Measurements from ENCODE around the gene TMEM87A. TPM values are rescaled to one million over a fixed set of nuclear protein-coding genes. Genes with fewer than 3 reads are reported as not detected.
"Not testable (repeated sequence)": the region's sequence is repeated elsewhere in the genome, so short reads cannot be mapped to it uniquely, and the experiment has no call there.

The TMEM87A gene, protein sequence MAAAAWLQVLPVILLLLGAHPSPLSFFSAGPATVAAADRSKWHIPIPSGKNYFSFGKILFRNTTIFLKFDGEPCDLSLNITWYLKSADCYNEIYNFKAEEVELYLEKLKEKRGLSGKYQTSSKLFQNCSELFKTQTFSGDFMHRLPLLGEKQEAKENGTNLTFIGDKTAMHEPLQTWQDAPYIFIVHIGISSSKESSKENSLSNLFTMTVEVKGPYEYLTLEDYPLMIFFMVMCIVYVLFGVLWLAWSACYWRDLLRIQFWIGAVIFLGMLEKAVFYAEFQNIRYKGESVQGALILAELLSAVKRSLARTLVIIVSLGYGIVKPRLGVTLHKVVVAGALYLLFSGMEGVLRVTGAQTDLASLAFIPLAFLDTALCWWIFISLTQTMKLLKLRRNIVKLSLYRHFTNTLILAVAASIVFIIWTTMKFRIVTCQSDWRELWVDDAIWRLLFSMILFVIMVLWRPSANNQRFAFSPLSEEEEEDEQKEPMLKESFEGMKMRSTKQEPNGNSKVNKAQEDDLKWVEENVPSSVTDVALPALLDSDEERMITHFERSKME
- 79.1 TPM for total RNA-seq

DNA sequence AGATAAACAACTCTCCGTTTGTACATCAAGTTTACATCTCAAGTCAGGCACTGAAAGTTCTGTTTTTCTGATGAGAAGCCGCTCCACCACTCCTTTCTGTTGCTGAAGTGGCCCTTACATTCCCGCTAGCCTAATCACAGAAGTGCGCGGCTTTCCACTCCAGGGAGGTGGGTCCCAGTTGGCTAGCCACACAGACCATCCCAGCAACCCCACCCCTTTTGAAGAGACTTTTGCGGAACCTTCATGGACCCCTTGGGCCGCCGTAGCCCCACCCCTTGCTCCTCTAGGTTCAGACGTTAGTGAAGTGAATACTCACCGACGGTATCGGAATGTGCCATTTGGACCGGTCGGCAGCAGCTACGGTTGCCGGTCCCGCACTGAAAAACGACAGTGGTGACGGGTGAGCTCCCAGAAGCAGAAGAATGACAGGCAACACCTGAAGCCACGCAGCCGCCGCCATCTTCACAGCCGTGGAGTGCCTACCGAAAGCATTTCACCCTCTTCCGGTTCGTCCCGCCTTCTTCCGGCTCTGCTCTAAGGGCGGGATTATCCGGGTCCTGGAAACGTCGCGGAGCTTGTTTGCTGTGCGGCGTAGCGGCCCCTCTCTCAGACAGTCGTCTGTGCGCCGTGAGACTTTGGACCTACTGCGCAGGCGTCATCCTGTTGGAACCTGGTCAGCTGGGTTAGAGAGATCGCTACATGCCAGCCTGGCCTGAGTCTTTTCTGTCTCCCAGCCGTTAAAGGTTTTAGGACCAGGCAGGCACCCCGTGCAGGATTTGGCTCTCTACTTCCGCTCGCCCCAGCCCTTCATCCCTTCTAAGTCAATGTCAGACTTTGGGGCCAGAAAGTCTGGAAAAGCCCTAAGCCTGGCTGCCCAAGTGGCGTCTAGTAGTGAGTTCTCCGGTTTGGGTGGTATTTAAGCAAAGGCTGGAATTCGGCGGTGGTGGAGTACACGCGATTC is at the start of gene TMEM87A, which contains the start of gene GANC:
Gene TMEM87A, minus strand, starts transcription at position 495 of the 961 bp plus-strand sequence. Its CDS starts 35 bp downstream, at position 460.
Gene GANC, plus strand, starts transcription at position 263 of the 961 bp plus-strand sequence. CDS start 1,281 bp downstream, outside the sequence.
- peak; percentile 100 for DNase-seq

DNA sequence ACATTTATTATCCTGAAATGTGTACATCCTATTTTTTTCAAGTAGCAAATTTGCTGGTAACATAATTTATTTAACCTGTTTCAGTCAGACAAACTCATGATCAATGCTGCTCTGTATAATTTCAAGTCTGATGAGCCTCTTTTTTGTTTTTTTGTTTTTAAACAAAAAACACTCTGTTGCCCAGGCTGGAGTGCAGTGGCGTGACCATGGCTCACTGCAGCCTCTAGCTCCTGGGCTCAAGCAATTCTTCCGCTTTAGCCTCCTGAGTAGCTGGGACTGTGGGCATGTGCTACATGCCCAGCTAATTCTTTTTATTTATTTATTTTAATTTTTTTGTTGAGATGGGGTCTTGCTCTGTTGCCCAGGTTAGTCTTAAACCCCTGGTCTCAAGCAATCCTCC is 46.0 kb upstream of the TMEM87A start:
- DNase-seq: no peak

DNA sequence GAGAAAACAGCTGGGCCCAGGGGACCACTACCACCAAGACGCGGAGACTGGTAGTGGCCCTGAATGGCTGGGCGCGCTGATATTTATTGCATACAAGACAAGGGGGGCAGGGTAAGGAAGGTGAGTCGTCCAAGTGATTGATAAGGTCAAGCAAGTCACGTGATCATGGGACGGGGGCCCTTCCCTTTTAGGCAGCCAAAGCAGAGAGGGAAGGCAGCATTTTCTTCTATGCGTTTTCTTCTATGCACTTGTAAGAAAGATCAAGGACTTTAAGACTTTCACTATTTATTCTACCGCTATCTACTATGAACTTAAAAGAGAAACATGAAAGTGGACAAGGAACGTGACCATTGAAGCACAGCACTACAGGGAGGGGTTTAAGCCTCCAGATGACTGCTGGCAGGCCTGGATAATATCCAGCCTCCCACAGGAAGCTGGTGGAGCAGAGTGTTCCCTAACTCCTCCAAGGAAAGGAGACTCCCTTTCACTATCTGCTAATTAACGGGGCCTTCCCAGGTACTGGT is 43.1 kb upstream of the TMEM87A start:
- DNase-seq: not testable (repeated sequence)

DNA sequence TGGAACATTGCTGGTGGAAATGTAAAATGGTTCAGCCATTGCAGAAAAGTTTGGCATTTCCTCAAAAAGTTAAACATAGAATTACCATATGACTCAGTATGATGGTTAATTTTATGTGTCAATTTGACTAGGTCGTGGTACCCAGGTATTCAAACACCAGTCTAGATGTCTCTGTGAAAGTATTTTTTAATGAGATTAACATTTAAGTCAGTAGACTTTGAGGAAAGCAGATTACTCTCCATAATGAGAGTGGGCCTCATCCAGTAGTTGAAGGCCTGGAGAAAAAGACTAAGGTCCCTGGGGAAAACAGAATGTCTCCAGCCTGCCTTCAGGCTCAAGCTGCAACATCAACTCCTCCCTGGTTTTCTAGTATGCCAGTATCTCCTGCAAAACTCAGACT is 42.3 kb upstream of the TMEM87A start:
- DNase-seq: no peak

DNA sequence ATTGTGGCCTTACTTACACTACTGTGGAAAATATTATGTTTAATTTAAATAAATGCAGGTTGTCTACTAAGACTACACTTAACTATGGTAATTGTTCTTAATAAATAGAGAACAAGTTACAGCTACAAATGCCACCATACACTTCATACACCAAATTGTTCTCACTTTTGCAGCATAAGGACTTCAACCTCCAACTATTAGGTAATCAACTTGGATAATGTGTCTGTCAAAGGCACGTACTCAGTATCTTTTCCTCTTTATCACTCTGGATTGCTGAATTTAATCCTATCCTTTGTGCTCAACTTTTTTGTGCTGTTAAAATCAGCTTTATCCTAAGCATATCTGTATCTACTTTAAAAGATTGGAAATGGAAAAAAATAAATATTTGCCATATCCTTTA is 41.6 kb upstream of the TMEM87A start:
- DNase-seq: no peak

DNA sequence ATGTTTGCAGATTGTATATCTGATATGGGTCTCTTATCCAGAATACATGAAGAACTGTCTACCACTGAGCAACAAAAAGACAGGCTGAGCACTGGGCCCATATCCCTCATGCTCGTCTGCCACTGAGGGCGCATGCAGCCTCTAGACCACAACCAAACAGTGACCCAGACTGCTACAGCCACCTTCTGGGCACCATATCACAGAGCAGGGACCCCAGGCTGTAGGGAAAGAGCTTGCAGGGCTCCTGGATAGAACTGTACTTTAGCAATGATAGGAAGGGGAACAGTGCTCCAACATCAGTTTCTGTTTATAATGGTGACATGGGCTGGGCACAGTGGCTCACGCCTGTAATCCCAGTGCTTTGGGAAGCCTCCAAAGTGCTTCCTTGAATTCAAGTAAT is 40.2 kb upstream of the TMEM87A start:
- no peak for DNase-seq

DNA sequence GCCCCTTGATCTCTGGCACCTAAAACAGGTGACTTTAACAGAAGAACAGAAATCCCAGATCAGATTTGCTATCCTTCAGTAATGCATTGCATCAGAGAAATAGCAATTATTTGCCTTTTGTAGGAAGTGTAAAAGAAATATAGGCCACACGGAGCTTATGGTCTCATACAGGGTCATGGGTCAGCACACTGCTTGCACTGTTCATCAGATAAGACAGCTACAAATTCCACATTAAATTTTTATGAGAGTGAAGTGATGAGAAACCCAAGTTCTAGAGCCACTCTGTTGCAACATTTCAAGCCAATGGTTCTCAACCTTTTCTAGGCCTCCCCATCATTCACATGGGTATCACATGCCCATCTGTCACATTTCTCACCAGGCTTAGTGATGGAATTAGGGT is 33.4 kb upstream of the TMEM87A start:
- no peak for DNase-seq

DNA sequence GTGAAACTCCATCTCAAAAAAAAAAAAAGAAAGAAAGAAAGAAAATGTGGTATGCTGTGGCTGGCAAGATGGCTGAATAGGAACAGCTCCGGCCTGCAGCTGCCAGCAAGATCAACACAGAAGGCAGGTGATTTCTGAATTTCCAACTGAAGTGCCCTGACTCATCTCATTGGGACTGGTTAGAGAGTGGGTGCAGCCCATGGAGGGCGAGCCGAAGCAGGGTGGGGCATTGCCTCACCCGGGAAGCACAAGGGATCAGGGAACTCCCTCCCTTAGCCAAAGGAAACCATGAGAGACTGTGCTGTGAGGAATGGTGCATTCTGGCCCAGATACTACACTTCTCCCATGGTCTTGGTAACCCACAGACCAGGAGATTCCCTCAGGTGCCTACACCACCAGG is 27.8 kb upstream of the TMEM87A start:
- DNase-seq: not testable (repeated sequence)

DNA sequence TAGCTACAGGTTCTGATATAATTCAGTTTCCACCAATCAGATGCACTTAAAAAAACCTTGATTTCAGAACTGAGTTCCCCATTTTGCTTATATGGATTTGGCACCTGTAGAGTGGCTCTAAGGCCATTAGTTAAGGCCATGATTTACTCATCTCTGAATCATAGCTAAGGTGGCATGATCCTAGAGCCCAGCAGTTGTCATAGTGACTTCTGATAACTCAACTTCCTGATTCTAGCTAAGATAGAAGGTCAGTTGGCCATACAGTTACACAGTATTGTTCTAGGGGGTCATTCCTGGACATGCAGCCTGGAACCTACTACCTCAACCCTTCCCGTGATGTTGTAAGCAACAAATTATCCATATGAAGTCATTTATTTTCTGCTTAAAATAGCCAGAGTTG is 15.9 kb upstream of the TMEM87A start:
- no peak for DNase-seq

DNA sequence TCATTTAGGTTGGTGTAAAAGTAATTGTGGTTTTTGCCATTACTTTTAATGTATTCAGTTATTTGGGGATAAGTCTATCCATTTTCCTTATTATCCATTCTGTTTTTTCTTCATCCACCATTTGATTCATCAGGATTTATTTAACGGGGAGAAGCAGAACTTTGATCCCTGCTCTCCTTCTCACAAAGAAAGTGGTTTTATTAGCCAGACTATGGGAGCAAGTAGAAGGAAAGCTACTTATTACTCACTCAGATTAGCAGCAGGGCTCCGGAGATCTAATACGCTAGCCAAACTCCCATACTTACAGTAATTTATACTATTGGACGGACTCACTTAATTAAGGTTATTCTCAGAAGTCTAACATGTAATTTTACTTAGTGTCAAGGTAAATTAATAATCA is 14.7 kb upstream of the TMEM87A start:
- DNase-seq: no peak

DNA sequence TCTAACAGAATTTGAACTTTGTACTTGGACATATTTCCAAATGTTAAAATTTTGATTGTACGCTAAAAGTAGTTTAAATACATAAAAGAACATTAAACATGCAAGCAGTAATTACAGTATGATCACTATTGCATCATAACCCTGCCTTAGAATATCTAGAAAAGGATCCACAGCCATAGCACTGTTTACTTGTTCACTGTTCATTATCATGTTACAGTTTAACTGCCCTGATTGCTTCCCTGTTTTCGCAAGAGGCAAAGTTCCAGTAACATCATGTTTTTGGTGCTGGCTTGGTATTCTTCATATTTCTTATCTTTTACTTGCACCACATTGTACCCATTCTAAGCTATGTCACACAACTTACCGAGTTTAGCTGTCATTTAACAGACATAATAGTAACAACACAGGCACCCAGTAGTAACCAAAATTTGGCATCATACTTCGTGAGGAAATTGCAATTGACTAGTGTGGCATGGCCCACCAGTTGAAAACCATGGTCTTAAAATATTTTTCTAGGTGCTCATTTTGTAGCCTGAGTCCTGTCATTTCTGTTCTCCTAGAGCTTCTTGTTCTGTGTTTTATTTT is 13.3 kb upstream of the TMEM87A start:
- no peak for DNase-seq

DNA sequence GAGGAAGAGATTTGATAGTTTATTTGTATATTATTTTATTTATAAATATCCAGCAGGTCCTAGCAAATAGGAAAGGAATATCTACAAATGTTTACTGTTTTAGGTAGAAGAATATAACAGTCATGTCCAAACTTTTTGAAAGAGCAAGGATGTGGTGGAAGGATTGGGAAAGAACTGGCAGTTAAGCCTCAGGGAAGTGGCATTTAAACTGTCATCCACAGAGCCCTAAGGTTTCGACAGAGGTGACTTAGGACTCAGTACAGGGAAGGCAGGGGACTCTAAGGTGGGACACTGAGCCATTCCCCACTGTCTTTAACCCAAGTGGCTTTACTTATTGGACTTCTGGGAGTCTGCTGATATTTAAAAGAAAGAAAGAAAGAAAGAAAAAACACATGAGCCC is 11.8 kb upstream of the TMEM87A start:
- DNase-seq: no peak

DNA sequence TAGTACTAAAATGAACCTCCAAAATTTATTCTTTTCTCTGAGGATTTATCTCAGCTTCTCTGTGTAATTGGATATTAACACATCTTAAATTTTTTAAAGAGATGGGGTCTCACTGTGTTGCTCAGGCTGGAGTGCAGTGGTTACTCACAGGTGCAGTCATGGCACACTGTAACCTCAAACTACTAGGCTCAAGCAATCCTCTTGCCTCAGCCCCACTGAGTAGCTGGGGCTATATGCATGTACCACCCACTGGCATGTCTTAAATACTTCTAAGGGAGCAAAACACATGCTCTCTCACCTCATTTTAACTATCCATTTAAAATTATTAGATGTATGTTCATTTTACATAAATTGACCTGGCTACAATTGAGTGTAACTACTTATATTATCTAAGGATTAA is 11.3 kb upstream of the TMEM87A start:
- no peak for DNase-seq

DNA sequence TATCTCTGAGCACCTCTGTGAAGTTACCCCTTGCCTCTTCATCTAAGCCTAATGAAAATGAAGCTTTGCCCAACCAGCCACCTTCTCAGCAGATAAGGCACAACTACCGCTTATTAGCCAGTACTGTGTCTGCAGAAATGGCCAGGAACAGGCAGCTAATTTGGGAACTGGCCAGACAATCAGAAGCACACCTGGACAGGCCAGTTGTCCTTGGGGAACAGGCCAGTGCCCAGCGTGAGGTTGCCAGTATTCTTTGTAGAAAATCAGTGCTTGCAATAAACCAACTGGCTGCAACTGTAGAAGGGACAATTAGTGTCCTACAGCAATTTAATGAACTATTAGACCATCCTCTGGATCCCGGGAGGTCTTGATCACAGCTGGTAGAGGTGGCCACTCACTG is 10.4 kb upstream of the TMEM87A start:
- DNase-seq: no peak

DNA sequence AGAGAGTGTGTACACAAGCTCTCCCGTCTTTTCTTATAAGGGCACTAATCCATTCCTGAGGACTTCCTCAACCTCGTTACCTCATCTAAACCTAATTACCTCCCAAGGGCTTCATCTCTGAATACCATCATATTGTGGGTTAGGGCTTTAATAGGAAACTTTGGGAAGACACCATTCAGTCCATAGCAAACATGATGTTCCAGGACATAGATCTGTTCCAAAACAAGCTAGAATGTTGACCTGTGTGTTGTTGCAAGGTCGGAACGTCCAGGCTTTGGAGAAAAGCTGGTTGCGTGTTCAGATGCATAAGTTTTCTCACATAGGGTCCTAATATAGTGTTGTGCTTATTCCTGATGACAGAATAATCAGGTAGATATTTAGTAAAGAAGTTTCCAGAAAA is 9.7 kb upstream of the TMEM87A start:
- no peak for DNase-seq

DNA sequence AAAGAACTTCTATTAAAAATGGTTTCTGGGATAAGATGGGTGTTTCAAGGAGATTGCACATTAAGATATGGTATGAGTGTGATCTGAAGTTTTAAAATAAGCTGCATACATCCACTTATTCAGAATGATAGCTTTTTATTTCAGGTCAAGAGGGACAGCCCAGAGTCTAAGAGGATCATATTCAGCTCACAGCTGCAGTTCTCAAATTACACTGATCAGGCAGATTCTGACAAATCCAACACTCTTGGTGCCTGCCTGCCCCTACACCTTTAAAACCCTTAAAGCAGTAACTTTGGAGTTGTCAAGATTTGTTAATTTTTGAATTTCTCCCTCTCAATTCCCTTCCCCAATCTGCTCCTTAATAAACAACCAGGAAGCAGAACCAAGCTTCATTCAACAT is 9.1 kb upstream of the TMEM87A start:
- no peak for DNase-seq

DNA sequence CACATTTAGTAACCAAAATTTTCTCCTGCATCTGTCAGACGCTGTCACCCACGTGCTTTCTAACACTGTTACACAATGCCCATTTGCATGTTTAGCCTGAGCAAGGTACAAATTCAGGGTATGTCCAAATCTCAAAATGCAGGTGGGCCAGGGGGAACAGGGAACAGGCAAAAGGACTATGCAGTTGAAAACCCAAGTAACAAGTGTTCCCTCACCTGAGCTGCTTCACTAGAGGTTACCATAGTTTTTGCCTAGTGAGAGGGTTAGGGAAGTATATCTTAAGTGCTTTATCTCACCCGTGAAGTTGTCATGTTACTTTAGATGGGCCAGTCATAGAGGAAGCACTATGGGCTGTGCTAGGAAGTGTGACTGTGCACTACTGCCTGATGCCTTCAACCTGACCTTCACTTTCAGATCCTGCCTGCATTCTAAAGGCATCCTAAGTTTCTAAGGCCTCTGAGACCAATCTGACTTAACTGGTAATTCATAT is 6.0 kb upstream of the TMEM87A start:
- no peak for DNase-seq

DNA sequence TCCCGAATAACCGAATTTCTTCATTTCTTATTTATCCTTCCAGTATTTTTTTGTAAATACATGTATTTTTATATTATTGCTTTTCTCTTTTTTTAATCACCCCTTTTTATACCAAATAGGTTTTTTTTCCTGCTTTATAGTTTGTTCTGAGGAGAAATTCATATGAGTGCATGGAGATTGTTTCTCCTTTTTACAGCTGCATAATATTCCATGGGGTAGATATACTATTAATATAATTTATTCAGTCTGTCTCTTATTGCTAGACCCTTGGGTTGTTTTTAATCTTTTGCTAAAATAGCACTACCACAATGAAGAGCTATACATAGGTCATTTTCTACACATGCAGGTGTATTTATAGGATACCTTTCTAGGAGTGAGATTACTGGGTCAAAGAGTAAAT is 3.5 kb upstream of the TMEM87A start:
- DNase-seq: no peak

DNA sequence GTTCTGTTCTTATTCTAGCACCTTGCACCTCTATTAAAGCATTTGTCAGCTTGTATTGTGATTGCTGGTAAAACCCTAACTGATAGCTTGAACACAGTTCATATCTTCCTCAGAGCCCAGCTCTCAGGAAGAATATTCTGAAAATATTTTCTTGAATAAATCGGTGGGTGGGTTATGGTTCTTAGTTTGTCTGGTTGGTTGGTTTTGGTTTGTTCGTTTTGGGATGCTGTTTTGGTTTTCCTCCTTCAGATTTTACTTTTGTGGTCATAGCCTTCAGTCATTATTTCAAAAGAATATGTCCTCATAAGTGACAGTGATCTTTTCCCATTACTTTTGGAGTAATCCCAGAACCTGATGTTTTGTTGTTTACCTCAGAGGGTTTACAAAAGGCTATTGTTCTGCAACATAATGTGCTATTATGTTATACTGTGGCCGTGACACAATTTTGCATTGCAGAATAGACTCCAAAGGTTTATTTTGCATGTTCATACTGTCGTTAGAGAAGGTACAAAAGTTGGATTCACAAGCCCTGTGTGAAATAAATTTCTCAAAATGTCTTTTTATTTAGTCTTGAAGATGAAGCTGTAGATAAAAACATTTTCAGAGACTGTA is 2.7 kb upstream of the TMEM87A start:
- no peak for DNase-seq

DNA sequence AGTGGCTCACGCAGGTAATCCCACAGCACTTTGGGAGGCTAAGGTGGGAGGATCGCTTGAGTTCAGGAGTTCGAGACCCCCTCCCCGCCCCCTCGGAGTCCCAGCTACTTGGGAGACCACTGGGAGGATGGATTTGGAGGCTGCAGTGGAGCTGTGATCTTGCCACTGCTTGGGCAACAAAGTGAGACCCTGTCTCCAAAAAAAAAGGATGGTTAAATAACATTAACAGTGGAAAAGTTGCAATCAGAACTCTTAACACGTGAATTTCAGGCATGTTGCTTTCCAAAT is 1.4 kb upstream of the TMEM87A start:
- DNase-seq: no peak

DNA sequence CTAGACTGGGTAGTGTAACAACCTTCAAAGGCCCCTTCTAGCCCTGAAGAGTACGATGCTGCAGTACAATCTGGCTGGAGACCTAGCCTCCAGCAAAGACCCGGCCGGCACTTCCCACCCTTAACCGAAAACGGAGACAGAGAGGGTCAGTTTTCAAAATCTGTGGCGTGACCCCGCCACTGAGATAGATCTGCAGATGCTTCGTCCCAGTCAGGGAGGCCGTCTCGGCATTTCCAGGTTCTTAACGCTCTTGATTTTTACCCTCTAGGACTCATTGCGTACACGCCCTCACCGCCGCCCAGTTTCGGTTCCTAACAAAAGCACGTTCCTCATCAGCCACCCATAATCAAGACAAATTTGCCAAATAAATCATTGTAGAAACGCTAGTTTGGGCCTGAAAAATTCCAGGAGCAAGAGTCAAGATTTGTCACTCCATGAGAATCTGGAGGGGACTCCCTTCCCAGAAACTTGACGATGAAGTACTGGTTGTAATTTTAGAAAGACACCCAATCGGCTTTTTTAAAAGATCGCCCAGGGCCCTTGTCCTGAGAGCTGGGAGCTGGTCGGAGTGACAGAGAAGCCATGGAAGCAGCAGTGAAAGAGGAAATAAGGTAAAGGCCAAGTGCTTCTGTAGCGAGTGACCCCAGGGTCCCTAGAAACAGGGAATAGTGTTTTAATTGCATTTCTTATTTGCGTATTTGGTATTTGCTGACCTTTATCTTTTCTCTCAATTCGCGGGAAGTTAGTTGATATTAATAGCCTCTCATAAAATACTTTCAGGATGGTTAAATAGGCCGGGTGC is 868 bp upstream of the TMEM87A start:
- peak; percentile 73 for DNase-seq

Measured in tongue (tissue), 2 donors.